ENCODE results near the gene DSEL.

- TF ChIP-seq CTCF (conservative IDR thresholded peaks at IDR 0.05 in 1 of 2, IDR thresholded peaks at IDR 0.05 in 1 of 2; ENCODE audit: low read depth in 1 of 2, low read length in 2 of 2) (no peak), EZH2 (IDR thresholded peaks at IDR 0.05; ENCODE audit: low read length, missing control alignments) (no peak)
Observed at GRCh38 chr18:67549946-67550345, 33.4 kb upstream of the DSEL start.

Data from fibroblast of lung (primary cell).